Measurements from ENCODE around the gene LAMA4. TPM values are rescaled to one million over a fixed set of nuclear protein-coding genes. Genes with fewer than 3 reads are reported as not detected.

LAMA4 gene
- polyA plus RNA-seq, 1 donor from 2014 or later: 0.69 TPM

DNA sequence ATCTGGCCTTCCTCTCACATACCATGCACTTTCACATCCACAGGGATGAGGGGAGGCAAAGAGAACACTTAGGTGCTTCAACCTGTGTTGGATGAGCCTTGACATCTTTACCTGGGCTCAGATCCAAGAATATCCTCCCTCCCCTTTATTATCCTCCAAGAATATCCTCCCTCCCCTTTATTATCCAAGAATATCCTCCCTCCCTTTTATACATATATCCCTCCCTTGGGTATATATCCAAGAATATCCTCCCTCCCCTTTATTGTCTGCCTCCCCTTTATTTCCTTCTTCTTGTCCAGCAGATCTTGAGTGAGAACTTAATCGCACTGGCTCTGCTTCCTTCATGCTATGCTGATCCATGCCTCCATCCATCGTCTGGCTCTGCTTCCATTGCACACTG, 30.3 kb downstream of the LAMA4 start:
- Histone ChIP-seq H3K27ac (ENCODE audit: low read length) (no peak overlapping the region), H3K4me2 (ENCODE audit: low read length) (no peak overlapping the region), H3K27me3 (ENCODE audit: insufficient read depth, low read depth, low read length) (no peaks in the 10 kb centered on the region), H3K9me3 (ENCODE audit: low read length) (no peaks in the 10 kb centered on the region), H4K20me1 (ENCODE audit: insufficient read depth) (no peaks in the 10 kb centered on the region), H3K9me2 (ENCODE audit: insufficient read depth, low read length) (no peaks in the 10 kb centered on the region), H3K36me3 (ENCODE audit: insufficient read depth, low read length) (no peaks in the 10 kb centered on the region), H3K4me3 (ENCODE audit: low read length) (no peak overlapping the region), H2AFZ (ENCODE audit: low read depth, low read length) (no peak overlapping the region), H3K79me2 (replicated peaks; ENCODE audit: insufficient read depth, low read length) (no peaks in the 10 kb centered on the region), H3K9ac (ENCODE audit: low read length) (no peak overlapping the region), H3F3A (ENCODE audit: insufficient read depth, low read length, poor library complexity, severe bottlenecking) (no peaks in the 10 kb centered on the region)
- no peak for TF ChIP-seq POLR2AphosphoS5 (IDR thresholded peaks at IDR 0.05)
- TF ChIP-seq MXI1 (conservative IDR thresholded peaks at IDR 0.05; ENCODE audit: poor library complexity, severe bottlenecking): no peak
- TF ChIP-seq EP300 (conservative IDR thresholded peaks at IDR 0.05; ENCODE audit: poor library complexity, severe bottlenecking): no peak
- TF ChIP-seq, protein P1, sequence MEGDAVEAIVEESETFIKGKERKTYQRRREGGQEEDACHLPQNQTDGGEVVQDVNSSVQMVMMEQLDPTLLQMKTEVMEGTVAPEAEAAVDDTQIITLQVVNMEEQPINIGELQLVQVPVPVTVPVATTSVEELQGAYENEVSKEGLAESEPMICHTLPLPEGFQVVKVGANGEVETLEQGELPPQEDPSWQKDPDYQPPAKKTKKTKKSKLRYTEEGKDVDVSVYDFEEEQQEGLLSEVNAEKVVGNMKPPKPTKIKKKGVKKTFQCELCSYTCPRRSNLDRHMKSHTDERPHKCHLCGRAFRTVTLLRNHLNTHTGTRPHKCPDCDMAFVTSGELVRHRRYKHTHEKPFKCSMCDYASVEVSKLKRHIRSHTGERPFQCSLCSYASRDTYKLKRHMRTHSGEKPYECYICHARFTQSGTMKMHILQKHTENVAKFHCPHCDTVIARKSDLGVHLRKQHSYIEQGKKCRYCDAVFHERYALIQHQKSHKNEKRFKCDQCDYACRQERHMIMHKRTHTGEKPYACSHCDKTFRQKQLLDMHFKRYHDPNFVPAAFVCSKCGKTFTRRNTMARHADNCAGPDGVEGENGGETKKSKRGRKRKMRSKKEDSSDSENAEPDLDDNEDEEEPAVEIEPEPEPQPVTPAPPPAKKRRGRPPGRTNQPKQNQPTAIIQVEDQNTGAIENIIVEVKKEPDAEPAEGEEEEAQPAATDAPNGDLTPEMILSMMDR (IDR thresholded peaks at IDR 0.05; ENCODE audit: poor library complexity, severe bottlenecking): no peak
- TF ChIP-seq SMC3 (conservative IDR thresholded peaks at IDR 0.05; ENCODE audit: poor library complexity): no peak
- TF ChIP-seq EZH2 (IDR thresholded peaks at IDR 0.05; ENCODE audit: borderline replicate concordance, insufficient read depth, low read length, poor library complexity, severe bottlenecking): no peak
- no peak for TF ChIP-seq RAD21 (conservative IDR thresholded peaks at IDR 0.05)
- TF ChIP-seq TAF1 (IDR thresholded peaks at IDR 0.05; ENCODE audit: low read depth): no peak
- TF ChIP-seq, protein P2, sequence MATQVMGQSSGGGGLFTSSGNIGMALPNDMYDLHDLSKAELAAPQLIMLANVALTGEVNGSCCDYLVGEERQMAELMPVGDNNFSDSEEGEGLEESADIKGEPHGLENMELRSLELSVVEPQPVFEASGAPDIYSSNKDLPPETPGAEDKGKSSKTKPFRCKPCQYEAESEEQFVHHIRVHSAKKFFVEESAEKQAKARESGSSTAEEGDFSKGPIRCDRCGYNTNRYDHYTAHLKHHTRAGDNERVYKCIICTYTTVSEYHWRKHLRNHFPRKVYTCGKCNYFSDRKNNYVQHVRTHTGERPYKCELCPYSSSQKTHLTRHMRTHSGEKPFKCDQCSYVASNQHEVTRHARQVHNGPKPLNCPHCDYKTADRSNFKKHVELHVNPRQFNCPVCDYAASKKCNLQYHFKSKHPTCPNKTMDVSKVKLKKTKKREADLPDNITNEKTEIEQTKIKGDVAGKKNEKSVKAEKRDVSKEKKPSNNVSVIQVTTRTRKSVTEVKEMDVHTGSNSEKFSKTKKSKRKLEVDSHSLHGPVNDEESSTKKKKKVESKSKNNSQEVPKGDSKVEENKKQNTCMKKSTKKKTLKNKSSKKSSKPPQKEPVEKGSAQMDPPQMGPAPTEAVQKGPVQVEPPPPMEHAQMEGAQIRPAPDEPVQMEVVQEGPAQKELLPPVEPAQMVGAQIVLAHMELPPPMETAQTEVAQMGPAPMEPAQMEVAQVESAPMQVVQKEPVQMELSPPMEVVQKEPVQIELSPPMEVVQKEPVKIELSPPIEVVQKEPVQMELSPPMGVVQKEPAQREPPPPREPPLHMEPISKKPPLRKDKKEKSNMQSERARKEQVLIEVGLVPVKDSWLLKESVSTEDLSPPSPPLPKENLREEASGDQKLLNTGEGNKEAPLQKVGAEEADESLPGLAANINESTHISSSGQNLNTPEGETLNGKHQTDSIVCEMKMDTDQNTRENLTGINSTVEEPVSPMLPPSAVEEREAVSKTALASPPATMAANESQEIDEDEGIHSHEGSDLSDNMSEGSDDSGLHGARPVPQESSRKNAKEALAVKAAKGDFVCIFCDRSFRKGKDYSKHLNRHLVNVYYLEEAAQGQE (IDR thresholded peaks at IDR 0.05; ENCODE audit: borderline replicate concordance): no peak

DNA sequence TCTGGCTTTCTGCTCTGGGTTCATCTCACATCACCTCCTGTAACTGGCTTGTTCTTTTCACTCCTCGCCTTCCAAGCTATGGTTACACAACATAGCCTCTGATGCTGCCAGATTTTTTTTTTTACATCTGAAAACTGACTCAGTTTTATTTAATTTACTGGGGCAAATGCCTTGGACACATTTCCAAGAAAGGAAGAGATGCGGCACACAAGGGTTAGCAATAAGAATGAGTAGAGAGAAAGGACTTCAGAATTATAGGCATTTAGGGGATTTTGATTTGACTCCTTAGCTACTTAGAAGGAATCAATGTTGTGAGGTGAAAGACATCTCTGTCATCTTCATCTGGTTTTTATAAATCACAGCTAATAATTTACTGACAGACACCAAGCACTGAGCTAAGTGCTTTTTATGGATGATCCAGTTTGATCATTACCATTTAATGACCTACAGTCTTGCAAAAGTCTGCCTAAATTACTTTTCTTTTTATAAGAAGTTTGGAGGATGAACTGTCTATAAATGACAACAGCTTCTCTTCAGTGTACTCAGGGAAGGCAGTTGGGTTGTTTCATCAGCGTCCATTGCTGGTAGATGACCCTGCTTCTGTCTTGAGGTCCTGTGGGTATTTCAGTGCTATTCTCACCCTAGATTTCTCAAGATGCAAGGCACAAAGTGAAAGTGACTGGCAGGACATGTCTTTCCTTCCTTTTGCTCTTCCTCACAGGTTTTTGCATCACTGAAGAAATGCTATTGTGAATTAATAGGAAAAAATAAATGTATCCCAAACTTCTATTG, 31.1 kb downstream of the LAMA4 start:
- Histone ChIP-seq H3K9ac (ENCODE audit: low read length) (no peak overlapping the region), H3F3A (ENCODE audit: insufficient read depth, low read length, poor library complexity, severe bottlenecking) (no peaks in the 10 kb centered on the region), H3K27ac (ENCODE audit: low read length) (no peak overlapping the region), H3K79me2 (replicated peaks; ENCODE audit: insufficient read depth, low read length) (no peaks in the 10 kb centered on the region), H3K9me2 (ENCODE audit: insufficient read depth, low read length) (no peaks in the 10 kb centered on the region), H3K36me3 (ENCODE audit: insufficient read depth, low read length) (no peaks in the 10 kb centered on the region), H3K4me2 (ENCODE audit: low read length) (no peak overlapping the region), H3K27me3 (ENCODE audit: insufficient read depth, low read depth, low read length) (no peaks in the 10 kb centered on the region), H3K9me3 (ENCODE audit: low read length) (no peaks in the 10 kb centered on the region), H3K4me3 (ENCODE audit: low read length) (no peak overlapping the region), H2AFZ (ENCODE audit: low read depth, low read length) (no peak overlapping the region), H4K20me1 (ENCODE audit: insufficient read depth) (no peaks in the 10 kb centered on the region)
- TF ChIP-seq EZH2 (IDR thresholded peaks at IDR 0.05; ENCODE audit: borderline replicate concordance, insufficient read depth, low read length, poor library complexity, severe bottlenecking): no peak
- TF ChIP-seq, protein P2 (IDR thresholded peaks at IDR 0.05; ENCODE audit: borderline replicate concordance): no peak
- TF ChIP-seq RAD21 (conservative IDR thresholded peaks at IDR 0.05): no peak
- peak; percentile 30 for TF ChIP-seq POLR2AphosphoS5 (IDR thresholded peaks at IDR 0.05)
- TF ChIP-seq, protein P1 (IDR thresholded peaks at IDR 0.05; ENCODE audit: poor library complexity, severe bottlenecking): no peak
- TF ChIP-seq SMC3 (conservative IDR thresholded peaks at IDR 0.05; ENCODE audit: poor library complexity): no peak
- no peak for TF ChIP-seq MXI1 (conservative IDR thresholded peaks at IDR 0.05; ENCODE audit: poor library complexity, severe bottlenecking)
- peak; percentile 33 for TF ChIP-seq EP300 (conservative IDR thresholded peaks at IDR 0.05; ENCODE audit: poor library complexity, severe bottlenecking)
- no peak for TF ChIP-seq TAF1 (IDR thresholded peaks at IDR 0.05; ENCODE audit: low read depth)
